Body of pancreas (tissue), 4 donors: Measurements from ENCODE around the gene NEB. TPM values are rescaled to one million over a fixed set of nuclear protein-coding genes. Genes with fewer than 3 reads are reported as not detected.
A peak's percentile ranks its signal among the peaks of the same experiment; 100 is the strongest.
"Not testable (repeated sequence)": the region's sequence is repeated elsewhere in the genome, so short reads cannot be mapped to it uniquely, and the experiment has no call there.

Experiments used
- ATAC-seq: fragments of 150-250 bp; one replicate; pipeline ENCODE4 v1.9.1; 2016
- DNase-seq, 4 donors: peaks; one replicate each; pipeline ENCODE4 v3.0.0-alpha.2; 2019
- H3K27ac ChIP-seq, 4 donors: fragments of 200-600 bp; sonication (generic); 1 replicate in 3 of 4; 2 replicates in 1 of 4; pipeline versions ENCODE4 v1.5.1 to v1.6.1; 2016 to 2019; ENCODE audit warnings: mild to moderate bottlenecking in 1 of 4, mixed read lengths in 1 of 4, moderate library complexity in 1 of 4
- H3K27me3 ChIP-seq, 2 donors: fragments of 200-600 bp; sonication (generic); one replicate each; pipeline ENCODE4 v1.6.0; 2016; ENCODE audit warnings: mild to moderate bottlenecking in 1 of 2
- H3K36me3 ChIP-seq, 2 donors: fragments of 200-600 bp; sonication (generic); replicated peaks in 1 of 2; 2 replicates each; pipeline ENCODE4 v1.5.1; 2016; ENCODE audit warnings: low read depth in 2 of 2; ENCODE audit not compliant: insufficient read depth in 1 of 2
- H3K4me1 ChIP-seq: fragments of 200-600 bp; sonication (generic); one replicate; pipeline ENCODE4 v1.6.0; 2016
- H3K4me3 ChIP-seq, 2 donors: fragments of 200-600 bp; sonication (generic); 1 replicate in 1 of 2; 2 replicates in 1 of 2; pipeline ENCODE4 v1.5.1; 2016 to 2019
- H3K9me3 ChIP-seq, 3 donors: fragments of 200-600 bp; sonication (generic); 1 replicate in 2 of 3; 2 replicates in 1 of 3; pipeline ENCODE4 v1.5.1; 2016
- CTCF ChIP-seq, 7 experiments: fragments of 450-650 bp in 4 of 7; fragments of 200-600 bp in 3 of 7; sonication (generic) in 3 of 7; IDR thresholded peaks; one replicate each; pipeline ENCODE4 v1.5.1; 2016 to 2019; ENCODE audit warnings: antibody characterized with exemption in 7 of 7
- POLR2A ChIP-seq, 3 donors: fragments of 450-650 bp; IDR thresholded peaks; one replicate each; pipeline ENCODE4 v1.6.1; 2016; ENCODE audit warnings: antibody characterized with exemption in 3 of 3, mild to moderate bottlenecking in 2 of 3
- WGBS, 2 donors: methylation state at CpG; one replicate each; pipeline ENCODE4 v1.1.5; 2017; 5-methylcytosine and 5-hydroxymethylcytosine counted together
- intact Hi-C: fragments of 100-400 bp; cut with DNase I; formaldehyde crosslinking; loops from one replicate; pipeline ENCODE4 v1.15.1; 2023
- total RNA-seq, 2 donors: library from RNA; depleted of rRNA; stranded (reverse); fragments of >200 nt; gene quantifications; one replicate each; pipeline ENCODE4 v1.1.0, GENCODE V29; 2016

The NEB gene
- total RNA-seq, 2 donors from 2014 or later, result 2.3 to 3.9 TPM

GRCh38 chr2:151644580-151644979, 89.7 kb downstream of the NEB start:
- DNase-seq, result no peak
- Histone ChIP-seq H3K4me1 (no peaks in the 10 kb centered on the region), H3K27ac (no peak overlapping the region), H3K27me3 (no peaks in the 10 kb centered on the region), H3K4me3 (no peak overlapping the region), H3K9me3 (peaks cover 0 to 3% (median 0%) of the 10 kb centered on the region in 3 donors), H3K36me3 (no peaks in the 10 kb centered on the region)
- TF ChIP-seq CTCF (IDR thresholded peaks at IDR 0.05) (no peak), POLR2A (IDR thresholded peaks at IDR 0.05) (no peak)
- intact Hi-C loops, result no loop called here
- ATAC-seq, result no peak
- WGBS, 2 donors, result 90% methylated on average over 2 of the region's 2 CpGs

- H3K4me1 ChIP-seq, H3K27me3 ChIP-seq, intact Hi-C loops, ATAC-seq, H3K36me3 ChIP-seq, H3K27ac ChIP-seq, DNase-seq, H3K9me3 ChIP-seq, H3K4me3 ChIP-seq: not testable (repeated sequence)
- WGBS, 2 donors, result 52 to 59% methylated on average over 2 of the region's 2 CpGs
Observed at GRCh38 chr2:151641895-151642294, 92.4 kb downstream of the NEB start.

- intact Hi-C loops, result no loop called here
- DNase-seq (no peak), ATAC-seq (no peak)
- H3K4me3 ChIP-seq, result no peak overlapping the region
- no peaks in the 10 kb centered on the region for H3K36me3 ChIP-seq
- no peaks in the 10 kb centered on the region for H3K4me1 ChIP-seq
- H3K27ac ChIP-seq, result no peak overlapping the region
- no peak for TF ChIP-seq CTCF (IDR thresholded peaks at IDR 0.05)
- TF ChIP-seq POLR2A (IDR thresholded peaks at IDR 0.05), result no peak
- no peaks in the 10 kb centered on the region for H3K27me3 ChIP-seq
- H3K9me3 ChIP-seq, result no peaks in the 10 kb centered on the region
- WGBS, 2 donors, result 93% methylated on average over 9 of the region's 9 CpGs
Observed at GRCh38 chr2:151640087-151640486, 94.2 kb downstream of the NEB start.

- no peaks in the 10 kb centered on the region for H3K36me3 ChIP-seq
- intact Hi-C loops, result no loop called here
- H3K27ac ChIP-seq, result no peak overlapping the region
- TF ChIP-seq POLR2A (IDR thresholded peaks at IDR 0.05), result no peak
- TF ChIP-seq CTCF (IDR thresholded peaks at IDR 0.05), result no peak
- DNase-seq (no peak), ATAC-seq (no peak)
- no peaks in the 10 kb centered on the region for H3K4me1 ChIP-seq
- H3K27me3 ChIP-seq, result no peaks in the 10 kb centered on the region
- H3K4me3 ChIP-seq, result no peak overlapping the region
- no peaks in the 10 kb centered on the region for H3K9me3 ChIP-seq
- WGBS, 2 donors, result 83 to 86% methylated on average over 1 of the region's 1 CpG
Observed at GRCh38 chr2:151638990-151639389, 95.3 kb downstream of the NEB start.

GRCh38 chr2:151638191-151638933, 95.9 kb downstream of the NEB start:
- DNase-seq, result peak in 2 of 4 donors; percentile 13 to 14
- Histone ChIP-seq H3K4me1 (no peaks in the 10 kb centered on the region), H3K27me3 (no peaks in the 10 kb centered on the region), H3K4me3 (no peak overlapping the region), H3K27ac (no peak overlapping the region), H3K9me3 (no peaks in the 10 kb centered on the region), H3K36me3 (no peaks in the 10 kb centered on the region)
- WGBS, 2 donors, result 24 to 27% methylated on average over 4 of the region's 4 CpGs
- TF ChIP-seq CTCF (IDR thresholded peaks at IDR 0.05) (no peak), POLR2A (IDR thresholded peaks at IDR 0.05) (no peak)
- intact Hi-C loops, result no loop called here
- ATAC-seq, result peak; percentile 47
